ENCODE results near the gene D2HGDH.
"Not testable (repeated sequence)": the region's sequence is repeated elsewhere in the genome, so short reads cannot be mapped to it uniquely, and the experiment has no call there.

D2HGDH gene

GRCh38 chr2:241719093-241719492 is 15.3 kb upstream of the D2HGDH start:
- FAIRE-seq (no peak), DNase-seq (ENCODE audit: insufficient read length, low spot score) (no peak)

DNA sequence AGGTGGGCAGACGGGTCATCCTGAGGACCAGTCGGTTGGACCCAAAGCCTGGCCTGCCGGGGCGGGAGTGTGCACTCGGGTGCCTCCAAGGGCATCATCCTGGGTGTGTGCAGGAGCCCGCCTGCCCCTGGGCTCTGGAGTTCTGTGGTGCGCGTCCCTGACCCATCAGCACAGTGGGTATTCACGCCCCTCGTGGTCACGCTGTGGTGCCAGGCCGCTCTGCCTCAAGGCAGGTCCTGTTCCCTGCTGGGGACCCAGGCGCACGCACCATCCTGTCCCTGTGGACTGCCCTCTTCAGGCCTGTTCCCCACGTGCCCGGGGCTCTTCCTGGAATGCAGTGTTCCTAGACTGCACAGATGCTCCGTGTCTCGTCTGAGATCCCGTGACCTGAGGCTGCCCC is 14.3 kb upstream of the D2HGDH start:
- no peak for TF ChIP-seq POLR2A (IDR thresholded peaks at IDR 0.05; ENCODE audit: low read depth, low read length)
- FAIRE-seq (no peak), DNase-seq (ENCODE audit: insufficient read length, low spot score) (no peak)

More at GRCh38 chr2:241719093-241719492, 15.3 kb upstream of the D2HGDH start:
- no peak for TF ChIP-seq POLR2A (IDR thresholded peaks at IDR 0.05; ENCODE audit: low read depth, low read length)

GRCh38 chr2:241720560-241720959 is 13.9 kb upstream of the D2HGDH start:
- no peak for FAIRE-seq
- no peak for TF ChIP-seq POLR2A (IDR thresholded peaks at IDR 0.05; ENCODE audit: low read depth, low read length)
- DNase-seq (ENCODE audit: insufficient read length, low spot score) = no peak

DNA sequence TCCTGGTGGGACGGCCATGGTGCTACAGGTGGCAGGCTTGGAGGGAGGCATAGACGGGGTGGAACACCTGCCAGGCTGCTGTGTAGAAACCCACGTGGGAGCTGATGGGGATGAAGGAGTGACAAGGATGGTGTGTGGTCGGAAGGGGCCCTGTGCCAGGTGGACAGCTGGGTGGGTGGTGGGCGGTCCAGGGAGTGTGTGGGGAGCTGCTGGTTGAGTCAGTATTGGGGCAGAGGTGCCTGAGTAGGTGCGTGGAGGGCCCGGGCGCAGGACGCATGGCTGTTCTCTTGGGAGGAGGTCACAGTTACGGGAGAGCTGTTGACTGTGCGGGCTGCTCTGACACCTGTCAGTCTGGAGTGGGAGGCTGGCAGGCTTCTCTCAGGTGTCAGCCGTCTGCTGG is 12.6 kb upstream of the D2HGDH start:
- FAIRE-seq = no peak
- no peak for TF ChIP-seq POLR2A (IDR thresholded peaks at IDR 0.05; ENCODE audit: low read depth, low read length)
- DNase-seq (ENCODE audit: insufficient read length, low spot score) = no peak

- FAIRE-seq (no peak), DNase-seq (ENCODE audit: insufficient read length, low spot score) (no peak)
- TF ChIP-seq POLR2A (IDR thresholded peaks at IDR 0.05; ENCODE audit: low read depth, low read length) = no peak
Measured at GRCh38 chr2:241722896-241723454, 11.5 kb upstream of the D2HGDH start.

GRCh38 chr2:241724259-241724974 is 10.0 kb upstream of the D2HGDH start:
- no peak for TF ChIP-seq POLR2A (IDR thresholded peaks at IDR 0.05; ENCODE audit: low read depth, low read length)
- DNase-seq (ENCODE audit: insufficient read length, low spot score) (no peak), FAIRE-seq (no peak)

GRCh38 chr2:241724975-241725870 is 9.2 kb upstream of the D2HGDH start:
- no peak for DNase-seq (ENCODE audit: insufficient read length, low spot score)
- FAIRE-seq = no peak
- TF ChIP-seq POLR2A (IDR thresholded peaks at IDR 0.05; ENCODE audit: low read depth, low read length) = no peak

GRCh38 chr2:241726459-241726858 is 8.0 kb upstream of the D2HGDH start:
- no peak for DNase-seq (ENCODE audit: insufficient read length, low spot score)
- no peak for TF ChIP-seq POLR2A (IDR thresholded peaks at IDR 0.05; ENCODE audit: low read depth, low read length)
- no peak for FAIRE-seq

- no peak for TF ChIP-seq POLR2A (IDR thresholded peaks at IDR 0.05; ENCODE audit: low read depth, low read length)
- FAIRE-seq (no peak), DNase-seq (ENCODE audit: insufficient read length, low spot score) (no peak)
Measured at GRCh38 chr2:241728000-241728399, 6.4 kb upstream of the D2HGDH start.

DNA sequence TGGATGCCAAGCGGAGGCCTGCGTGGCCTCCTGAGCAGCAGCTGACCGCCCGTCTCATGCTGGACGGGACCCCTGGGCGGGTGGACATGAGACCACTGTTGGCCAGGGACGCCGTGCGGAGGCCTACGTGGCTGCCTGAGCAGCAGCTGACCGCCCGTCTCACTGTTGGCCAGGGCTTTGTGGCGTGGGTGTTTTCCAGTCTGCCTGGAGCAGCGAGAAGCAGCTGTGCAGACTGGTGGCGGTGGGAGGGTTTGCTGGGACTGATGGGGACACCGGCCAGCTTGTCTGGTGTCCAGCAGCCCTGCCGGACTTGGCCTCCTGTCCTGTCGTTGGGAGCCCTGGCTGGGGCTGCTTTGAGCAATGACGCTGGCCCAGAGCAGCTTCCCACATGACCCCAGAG is 5.8 kb upstream of the D2HGDH start:
- TF ChIP-seq POLR2A (IDR thresholded peaks at IDR 0.05; ENCODE audit: low read depth, low read length) = no peak
- FAIRE-seq (no peak), DNase-seq (ENCODE audit: insufficient read length, low spot score) (no peak)

GRCh38 chr2:241729868-241730267 is 4.6 kb upstream of the D2HGDH start:
- TF ChIP-seq POLR2A (IDR thresholded peaks at IDR 0.05; ENCODE audit: low read depth, low read length) = no peak
- DNase-seq (ENCODE audit: insufficient read length, low spot score) = no peak
- no peak for FAIRE-seq

DNA sequence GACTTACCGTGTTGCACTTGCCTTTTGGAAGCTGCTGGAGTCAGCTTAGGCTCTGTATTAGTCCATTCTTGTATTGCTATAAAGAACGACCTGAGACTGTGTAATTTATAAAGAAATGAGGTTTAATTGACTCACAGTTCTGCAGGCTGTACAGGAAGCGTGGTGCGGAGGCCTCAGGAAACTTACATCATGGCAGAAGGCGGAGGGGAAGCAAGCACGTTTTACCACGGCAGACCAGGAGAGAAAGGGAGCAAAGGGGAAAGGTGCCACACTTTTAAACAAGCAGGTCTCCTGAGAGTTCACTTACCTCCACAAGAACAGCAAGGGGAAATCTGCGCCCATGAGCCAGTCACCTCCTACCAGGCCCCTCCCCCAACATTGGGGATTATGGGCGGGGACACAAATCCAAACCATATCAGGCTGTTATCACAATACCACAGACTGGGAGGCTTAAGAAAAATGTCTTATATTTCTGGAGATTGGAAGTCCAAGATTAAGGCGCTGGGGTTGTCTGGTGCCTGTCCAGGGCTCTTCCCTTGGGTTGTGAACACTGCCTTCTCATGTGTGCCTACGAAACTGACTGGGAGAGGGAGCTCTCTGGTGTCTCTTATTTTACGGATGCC is 3.6 kb upstream of the D2HGDH start:
- DNase-seq (ENCODE audit: insufficient read length, low spot score) (no peak), FAIRE-seq (no peak)
- TF ChIP-seq POLR2A (IDR thresholded peaks at IDR 0.05; ENCODE audit: low read depth, low read length) = no peak

DNA sequence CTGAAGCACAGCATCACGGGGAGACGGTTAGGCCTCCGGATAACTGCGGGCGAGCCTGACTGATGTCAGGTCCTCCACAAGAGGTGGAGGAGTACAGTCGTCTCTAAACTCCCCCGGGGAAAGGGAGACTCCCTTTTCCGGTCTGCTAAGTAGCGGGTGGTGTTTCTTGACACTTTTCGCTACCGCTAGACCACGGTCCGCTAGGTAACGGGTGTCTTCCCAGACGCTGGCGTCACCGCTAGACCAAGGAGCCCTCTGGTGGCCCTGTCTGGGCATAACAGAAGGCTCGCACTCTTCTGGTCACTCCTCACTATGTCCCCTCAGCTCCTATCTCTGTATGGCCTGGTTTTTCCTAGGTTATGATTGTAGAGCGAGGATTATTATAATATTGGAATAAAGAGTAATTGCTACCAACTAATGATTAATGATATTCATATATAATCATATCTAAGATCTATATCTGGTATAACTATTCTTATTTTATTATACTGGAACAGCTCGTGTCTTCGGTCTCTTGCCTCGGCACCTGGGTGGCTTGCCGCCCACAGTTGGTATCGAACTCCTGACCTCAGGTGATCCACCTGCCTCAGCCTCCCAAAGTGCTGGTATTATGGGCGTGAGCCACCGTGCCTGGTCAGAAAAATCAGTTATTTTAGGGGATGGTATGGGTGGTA is 1.8 kb upstream of the D2HGDH start:
- not testable (repeated sequence) for DNase-seq (ENCODE audit: insufficient read length, low spot score); FAIRE-seq
